ENCODE data around the gene DHRS9. TPM values are rescaled to one million over a fixed set of nuclear protein-coding genes. Genes with fewer than 3 reads are reported as not detected.

DHRS9 gene
- total and polyA plus RNA-seq, 9 of the 15 experiments (the other 6 are each of a cell fraction or from before 2014, with no cell fraction given): 0.27 to 1.7 (median 0.69) TPM

DNA sequence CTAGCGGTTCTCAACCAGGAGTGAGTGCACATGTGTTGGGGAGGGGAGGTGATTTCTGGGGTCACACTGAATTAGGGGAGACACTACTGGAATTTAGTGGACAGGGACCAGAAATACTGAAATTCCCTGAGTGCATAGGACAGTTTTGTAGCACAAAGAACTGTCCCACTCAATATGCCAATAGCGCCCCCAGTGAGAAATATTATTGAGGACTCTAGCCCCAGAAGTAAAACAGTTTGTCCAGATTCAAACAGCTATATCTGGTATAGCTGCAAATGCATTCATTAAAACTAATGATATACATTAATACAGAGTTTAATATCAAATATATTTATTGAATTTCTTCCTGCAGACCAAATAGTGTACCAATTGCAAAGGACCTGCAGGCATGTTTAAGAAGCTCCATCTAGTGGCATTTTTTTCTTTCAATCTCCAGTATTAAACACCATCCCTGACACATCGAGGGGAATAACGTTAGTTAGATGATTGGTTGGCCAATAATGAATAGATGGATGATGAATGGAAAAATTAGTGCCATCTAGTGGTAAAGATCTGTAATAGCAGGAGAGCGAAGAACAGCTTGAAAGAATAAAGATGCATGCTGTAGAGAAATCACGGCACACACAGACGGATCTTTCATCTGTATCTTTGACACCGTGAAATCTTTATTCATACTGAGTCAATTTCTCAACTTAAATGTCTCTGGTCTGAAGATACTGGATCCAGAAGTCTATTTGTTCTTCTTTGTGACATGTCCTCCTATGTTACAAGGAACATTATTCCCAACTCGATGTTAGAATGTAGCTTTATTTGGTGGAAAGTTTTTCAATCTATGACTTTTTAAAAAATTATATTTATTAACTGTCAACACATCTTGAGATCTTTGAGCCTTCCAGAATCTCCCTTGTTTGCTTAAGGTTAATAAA, 62.5 kb downstream of the DHRS9 start (continued):
- TF ChIP-seq SNAPC5 (CRISPR knock-in tag; IDR thresholded peaks at IDR 0.05) (no peak), ZNF384 (IDR thresholded peaks at IDR 0.05; ENCODE audit: low read depth, low read length) (no peak), KDM4B (IDR thresholded peaks at IDR 0.05; ENCODE audit: borderline replicate concordance in 2 of 2, low read depth in 1 of 2) (no peak), MIER1 (IDR thresholded peaks at IDR 0.05; ENCODE audit: low read depth) (no peak), FOXK1 (CRISPR knock-in tag; IDR thresholded peaks at IDR 0.05; ENCODE audit: borderline replicate concordance) (no peak), HLTF (IDR thresholded peaks at IDR 0.05) (no peak), ZNF609 (CRISPR knock-in tag; IDR thresholded peaks at IDR 0.05; ENCODE audit: borderline replicate concordance) (no peak), ZFP36 (IDR thresholded peaks at IDR 0.05; ENCODE audit: low read depth, low read length, partially characterized antibody) (no peak), RNF2 (IDR thresholded peaks at IDR 0.05) (no peak), THAP7 (CRISPR knock-in tag; IDR thresholded peaks at IDR 0.05) (no peak), HMG20A (CRISPR knock-in tag; conservative IDR thresholded peaks at IDR 0.05) (no peak), ZNF347 (CRISPR knock-in tag; IDR thresholded peaks at IDR 0.05; ENCODE audit: low read depth) (no peak), ZNF717 (CRISPR knock-in tag; IDR thresholded peaks at IDR 0.05) (no peak), GABPB2 (CRISPR knock-in tag; conservative IDR thresholded peaks at IDR 0.05) (no peak), SUPT5H (IDR thresholded peaks at IDR 0.05) (no peak), PYGO2 (tag; IDR thresholded peaks at IDR 0.05) (no peak), NCOA6 (IDR thresholded peaks at IDR 0.05) (no peak), DNMT1 (IDR thresholded peaks at IDR 0.05) (no peak), ZNF224 (CRISPR knock-in tag; IDR thresholded peaks at IDR 0.05) (no peak), POLR2B (IDR thresholded peaks at IDR 0.05; ENCODE audit: low read depth, partially characterized antibody) (no peak), BRD9 (IDR thresholded peaks at IDR 0.05; ENCODE audit: low read depth, partially characterized antibody) (no peak), NR1H2 (CRISPR knock-in tag; IDR thresholded peaks at IDR 0.05) (no peak), ZNF695 (CRISPR knock-in tag; IDR thresholded peaks at IDR 0.05) (no peak), ETS1 (conservative IDR thresholded peaks at IDR 0.05; ENCODE audit: control insufficient read depth, low read depth, low read length) (no peak)
